ENCODE data around the gene NKD2.

- no peak for TF ChIP-seq YY1 (IDR thresholded peaks at IDR 0.05; ENCODE audit: insufficient read depth, insufficient read length)
- no peak for TF ChIP-seq ZNF274 (IDR thresholded peaks at IDR 0.05; ENCODE audit: low read depth, low read length)
- no peak for TF ChIP-seq SUZ12 (IDR thresholded peaks at IDR 0.05; ENCODE audit: extremely low read depth, insufficient read depth, insufficient read length)
Measured at GRCh38 chr5:1058083-1058945, 49.7 kb downstream of the NKD2 start.
